OCI-LY3 (cell line): ENCODE data around the gene SDK2.

Experiments
- EZH2phosphoT487 ChIP-seq: fragments of 200-600 bp; shearing (Covaris generic); IDR thresholded peaks from 2 replicates; pipeline ENCODE4 v1.6.1; 2018; ENCODE audit warnings: antibody characterized with exemption, mixed run types, low read depth
- TF ChIP-seq, protein P1 (sequence below): fragments of 200-600, 300-600 bp; sonication (generic); IDR thresholded peaks from 2 replicates; pipeline ENCODE4 v1.5.1; 2014; ENCODE audit warnings: antibody characterized with exemption, low read length, low read depth

DNA sequence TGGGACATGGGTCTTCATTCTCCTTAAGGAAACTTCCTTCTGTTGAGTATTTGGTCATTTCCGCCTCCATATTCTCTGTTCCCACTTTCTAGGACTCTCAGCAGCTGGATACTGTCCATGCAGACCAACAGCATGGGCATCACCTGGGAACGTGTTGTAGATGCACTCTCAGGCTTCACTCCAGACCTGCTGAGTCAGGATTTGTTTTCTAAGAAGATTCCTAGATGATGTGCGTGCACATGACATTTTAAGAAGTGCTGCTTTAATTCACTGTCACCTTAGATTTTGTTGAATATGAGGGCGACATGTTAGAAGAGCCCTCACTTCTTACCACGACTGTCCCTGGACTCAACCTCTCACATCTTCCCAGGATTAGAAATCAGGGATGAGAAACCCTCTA is 10.0 kb upstream of the SDK2 start:
- TF ChIP-seq, protein P1, sequence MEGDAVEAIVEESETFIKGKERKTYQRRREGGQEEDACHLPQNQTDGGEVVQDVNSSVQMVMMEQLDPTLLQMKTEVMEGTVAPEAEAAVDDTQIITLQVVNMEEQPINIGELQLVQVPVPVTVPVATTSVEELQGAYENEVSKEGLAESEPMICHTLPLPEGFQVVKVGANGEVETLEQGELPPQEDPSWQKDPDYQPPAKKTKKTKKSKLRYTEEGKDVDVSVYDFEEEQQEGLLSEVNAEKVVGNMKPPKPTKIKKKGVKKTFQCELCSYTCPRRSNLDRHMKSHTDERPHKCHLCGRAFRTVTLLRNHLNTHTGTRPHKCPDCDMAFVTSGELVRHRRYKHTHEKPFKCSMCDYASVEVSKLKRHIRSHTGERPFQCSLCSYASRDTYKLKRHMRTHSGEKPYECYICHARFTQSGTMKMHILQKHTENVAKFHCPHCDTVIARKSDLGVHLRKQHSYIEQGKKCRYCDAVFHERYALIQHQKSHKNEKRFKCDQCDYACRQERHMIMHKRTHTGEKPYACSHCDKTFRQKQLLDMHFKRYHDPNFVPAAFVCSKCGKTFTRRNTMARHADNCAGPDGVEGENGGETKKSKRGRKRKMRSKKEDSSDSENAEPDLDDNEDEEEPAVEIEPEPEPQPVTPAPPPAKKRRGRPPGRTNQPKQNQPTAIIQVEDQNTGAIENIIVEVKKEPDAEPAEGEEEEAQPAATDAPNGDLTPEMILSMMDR: no peak
- TF ChIP-seq EZH2phosphoT487: no peak
